Stimulated activated CD8-positive, alpha-beta memory T cell treated with anti-CD3 and anti-CD28 coated beads, Interleukin-12 subunit alpha, Interleukin-12 subunit beta, amount 100 ng/mL, for 1 hour (primary cell): ENCODE results near the gene SNRNP48.

Source experiments
- DNase-seq: peaks from one replicate; pipeline ENCODE4 v3.0.0-alpha.2; 2020; ENCODE audit warnings: low read depth

SNRNP48 gene

GRCh38 chr6:7589949-7590917 lies at the start of gene SNRNP48:
Gene SNRNP48, plus strand, starts transcription at chr6:7590198. Its CDS starts 60 bp downstream, at chr6:7590258.
- peak; percentile 85 for DNase-seq

GRCh38 chr6:7540595-7540994 lies 49.4 kb upstream of the SNRNP48 start:
- no peak for DNase-seq

GRCh38 chr6:7541175-7542064 lies 48.6 kb upstream of the SNRNP48 start, which contains the start of gene DSP:
Gene DSP, plus strand, starts transcription at chr6:7541671. Its CDS starts 245 bp downstream, at chr6:7541916.
- no peak for DNase-seq

- no peak for DNase-seq
Measured at GRCh38 chr6:7542065-7542873, 47.7 kb upstream of the SNRNP48 start.

- no peak for DNase-seq
Measured at GRCh38 chr6:7542874-7543624, 46.9 kb upstream of the SNRNP48 start.

- no peak for DNase-seq
Measured at GRCh38 chr6:7543789-7544424, 46.1 kb upstream of the SNRNP48 start.

GRCh38 chr6:7544597-7544996 lies 45.4 kb upstream of the SNRNP48 start:
- no peak for DNase-seq

- DNase-seq: no peak
Measured at GRCh38 chr6:7545316-7546019, 44.5 kb upstream of the SNRNP48 start.

- DNase-seq: no peak
Measured at GRCh38 chr6:7546020-7546369, 44.0 kb upstream of the SNRNP48 start.

- no peak for DNase-seq
Measured at GRCh38 chr6:7546383-7546782, 43.6 kb upstream of the SNRNP48 start.

GRCh38 chr6:7546896-7547295 lies 43.1 kb upstream of the SNRNP48 start:
- DNase-seq: no peak

GRCh38 chr6:7547315-7547714 lies 42.7 kb upstream of the SNRNP48 start:
- DNase-seq: no peak

GRCh38 chr6:7550433-7550801 lies 39.6 kb upstream of the SNRNP48 start:
- DNase-seq: no peak

- no peak for DNase-seq
Measured at GRCh38 chr6:7554533-7555275, 35.3 kb upstream of the SNRNP48 start.

- no peak for DNase-seq
Measured at GRCh38 chr6:7555671-7556070, 34.3 kb upstream of the SNRNP48 start.

- DNase-seq: no peak
Measured at GRCh38 chr6:7556394-7557106, 33.4 kb upstream of the SNRNP48 start.

GRCh38 chr6:7557652-7558051 lies 32.3 kb upstream of the SNRNP48 start:
- no peak for DNase-seq

GRCh38 chr6:7558781-7559180 lies 31.2 kb upstream of the SNRNP48 start:
- no peak for DNase-seq

- no peak for DNase-seq
Measured at GRCh38 chr6:7559196-7559595, 30.8 kb upstream of the SNRNP48 start.
